HepG2 (cell line): ENCODE data around the gene ADIPOR1. TPM values are rescaled to one million over a fixed set of nuclear protein-coding genes. Genes with fewer than 3 reads are reported as not detected.

Source experiments
- FOSL1 ChIP-seq: sonication (generic); formaldehyde crosslinking; IDR thresholded peaks from 2 replicates; pipeline ENCODE4 v1.9.0; 2021; ENCODE audit warnings: missing genetic modification reagents, borderline replicate concordance
- NCOA5 ChIP-seq: sonication (generic); formaldehyde crosslinking; IDR thresholded peaks from 2 replicates; pipeline ENCODE4 v1.4.0; 2020; ENCODE audit warnings: missing genetic modification reagents
- RBM22 ChIP-seq: fragments of 200-400 bp; formaldehyde crosslinking; optimal IDR thresholded peaks from 2 replicates; pipeline ENCODE3; 2017; ENCODE audit warnings: mild to moderate bottlenecking, low read length, moderate library complexity
- RELA ChIP-seq: sonication (generic); formaldehyde crosslinking; IDR thresholded peaks from 2 replicates; pipeline ENCODE4 v1.4.0; 2020; ENCODE audit warnings: missing genetic modification reagents
- SNAI1 ChIP-seq: sonication (generic); formaldehyde crosslinking; IDR thresholded peaks from 2 replicates; pipeline ENCODE4 v1.5.0; 2020; ENCODE audit warnings: mild to moderate bottlenecking, missing genetic modification reagents, borderline replicate concordance
- SNAPC5 ChIP-seq: sonication (generic); formaldehyde crosslinking; IDR thresholded peaks from 2 replicates; pipeline ENCODE4 v1.8.1; 2023; ENCODE audit warnings: mild to moderate bottlenecking, missing genetic modification reagents, borderline replicate concordance
- SRSF1 ChIP-seq: fragments of 200-400 bp; formaldehyde crosslinking; optimal IDR thresholded peaks from 2 replicates; pipeline ENCODE3; 2017; ENCODE audit warnings: mild to moderate bottlenecking, low read depth, low read length, moderate library complexity
- TCF7 ChIP-seq: sonication (generic); IDR thresholded peaks from 2 replicates; pipeline ENCODE4 v1.6.1; 2016; ENCODE audit warnings: antibody characterized with exemption, low read depth
- ZBTB44 ChIP-seq: sonication (generic); formaldehyde crosslinking; IDR thresholded peaks from 2 replicates; pipeline ENCODE4 v1.4.0; 2020; ENCODE audit warnings: missing genetic modification reagents
- ZNF407 ChIP-seq: sonication (generic); formaldehyde crosslinking; IDR thresholded peaks from one replicate; pipeline ENCODE4 v1.5.1; 2020; ENCODE audit warnings: mild to moderate bottlenecking, missing genetic modification reagents; ENCODE audit errors: not compliant biosample characterization
- ZNF460 ChIP-seq: sonication (generic); formaldehyde crosslinking; IDR thresholded peaks from 2 replicates; pipeline ENCODE4 v1.5.1; 2020; ENCODE audit warnings: missing genetic modification reagents, mild to moderate bottlenecking, borderline replicate concordance
- ZNF710 ChIP-seq: sonication (generic); formaldehyde crosslinking; IDR thresholded peaks from 2 replicates; pipeline ENCODE4 v1.5.0; 2020; ENCODE audit warnings: mild to moderate bottlenecking, missing genetic modification reagents, borderline replicate concordance
- polyA plus RNA-seq, 8 experiments: library from polyadenylated mRNA; depleted of rRNA in 3 of 8; stranded (reverse) in 7 of 8; unstranded in 1 of 8; fragments of >200 nt; fragmentation: Illumina TruSeq in 4 of 8; extraction: Trizol in 4 of 8; gene quantifications; 2 replicates each; pipeline versions ENCODE4 v1.2.1 to v1.2.3, GENCODE V29; 2011 to 2016; ENCODE audit warnings: low read depth in 4 of 8, missing spikeins in 1 of 8, mixed read lengths in 1 of 8; ENCODE audit not compliant: insufficient read depth in 1 of 8
- total RNA-seq, 5 experiments: library from RNA; depleted of rRNA; stranded (reverse); fragments of >200 nt; fragmentation: Illumina TruSeq; extraction: Trizol; gene quantifications; 2 replicates each; pipeline ENCODE4 v1.2.3, GENCODE V29; 2016; ENCODE audit warnings: low read depth in 1 of 5
- TF ChIP-seq, protein P1 (sequence below): IDR thresholded peaks from 2 replicates; pipeline ENCODE4 v1.6.1; 2012; ENCODE audit warnings: inconsistent platforms
- TF ChIP-seq, protein P2 (sequence below): sonication (generic); formaldehyde crosslinking; IDR thresholded peaks from 2 replicates; pipeline ENCODE4 v1.8.1; 2022; ENCODE audit warnings: mild to moderate bottlenecking, missing genetic modification reagents

Gene ADIPOR1
- total and polyA plus RNA-seq, 2 of the 13 experiments (the other 11 are each of a cell fraction or from before 2014, with no cell fraction given), result 60.0 to 141 TPM

DNA sequence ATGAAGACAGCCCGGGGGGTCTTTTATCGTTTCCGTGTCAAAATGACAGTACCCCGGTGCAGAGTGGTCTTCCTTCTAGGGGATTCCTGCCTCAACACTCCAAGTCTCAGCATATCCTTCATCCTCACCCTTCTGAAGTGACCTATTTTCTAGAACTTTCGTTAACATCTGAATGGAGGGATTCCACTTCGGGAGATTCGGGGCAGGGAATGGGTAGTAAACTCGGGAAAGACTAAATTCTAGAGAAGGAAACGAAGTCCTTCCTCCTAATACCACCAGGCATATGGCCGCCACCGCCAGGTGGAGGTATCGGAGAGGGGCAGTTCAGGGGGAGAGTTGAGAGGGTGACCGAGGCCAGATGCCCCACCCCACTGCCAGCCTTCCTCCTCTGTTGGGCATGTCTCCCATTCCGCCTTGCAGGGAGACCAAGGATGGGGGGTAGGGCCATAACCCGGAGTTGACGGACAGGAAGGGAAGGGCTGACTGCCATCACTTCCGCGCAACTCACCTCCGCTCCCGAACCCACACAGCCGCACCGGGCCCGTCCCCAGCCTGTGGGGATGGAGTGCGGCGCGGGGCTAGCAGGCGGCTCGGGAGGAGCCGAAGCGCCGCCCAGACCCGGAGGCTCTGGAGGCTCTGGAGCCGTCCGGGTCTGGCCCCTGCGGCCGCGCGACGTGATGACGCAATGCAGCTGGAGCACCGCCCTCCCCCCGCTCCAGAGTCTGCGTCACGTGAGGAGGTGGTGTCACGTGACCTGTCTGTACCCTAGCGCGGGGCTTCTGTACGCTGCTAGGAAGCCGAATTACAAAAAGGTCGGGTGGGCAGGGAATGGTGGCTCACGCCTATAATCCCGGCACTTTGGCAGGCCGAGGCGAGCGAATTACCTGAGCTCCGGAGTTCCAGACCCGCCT lies 31.3 kb downstream of the ADIPOR1 start, which contains the start of gene KLHL12 (continued):
- TF ChIP-seq, protein P1, sequence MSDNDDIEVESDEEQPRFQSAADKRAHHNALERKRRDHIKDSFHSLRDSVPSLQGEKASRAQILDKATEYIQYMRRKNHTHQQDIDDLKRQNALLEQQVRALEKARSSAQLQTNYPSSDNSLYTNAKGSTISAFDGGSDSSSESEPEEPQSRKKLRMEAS, result peak; percentile 85
- TF ChIP-seq ZNF407 (CRISPR knock-in tag), result no peak
- no peak for TF ChIP-seq FOSL1
- peak; percentile 31 for TF ChIP-seq SRSF1
- TF ChIP-seq RELA (CRISPR knock-in tag), result peak; percentile 48; the same call in 1 of the 2 replicates
- TF ChIP-seq NCOA5 (CRISPR knock-in tag), result no peak
- TF ChIP-seq ZNF710 (CRISPR knock-in tag), result no peak; the same call in 1 of the 2 replicates
- TF ChIP-seq SNAI1 (CRISPR knock-in tag), result 0 out of 2 replicates have a peak, but pooled peaks have one; percentile 38
- TF ChIP-seq, protein P2, sequence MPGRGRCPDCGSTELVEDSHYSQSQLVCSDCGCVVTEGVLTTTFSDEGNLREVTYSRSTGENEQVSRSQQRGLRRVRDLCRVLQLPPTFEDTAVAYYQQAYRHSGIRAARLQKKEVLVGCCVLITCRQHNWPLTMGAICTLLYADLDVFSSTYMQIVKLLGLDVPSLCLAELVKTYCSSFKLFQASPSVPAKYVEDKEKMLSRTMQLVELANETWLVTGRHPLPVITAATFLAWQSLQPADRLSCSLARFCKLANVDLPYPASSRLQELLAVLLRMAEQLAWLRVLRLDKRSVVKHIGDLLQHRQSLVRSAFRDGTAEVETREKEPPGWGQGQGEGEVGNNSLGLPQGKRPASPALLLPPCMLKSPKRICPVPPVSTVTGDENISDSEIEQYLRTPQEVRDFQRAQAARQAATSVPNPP (CRISPR knock-in tag), result 0 out of 2 replicates have a peak, but pooled peaks have one; percentile 43
- TF ChIP-seq ZNF460, result peak; percentile 20; the same call in 1 of the 2 replicates
- no peak for TF ChIP-seq SNAPC5 (CRISPR knock-in tag)
- TF ChIP-seq TCF7, result no peak
- peak; percentile 64; the same call in 1 of the 2 replicates for TF ChIP-seq ZBTB44 (CRISPR knock-in tag)
- TF ChIP-seq RBM22, result peak; percentile 35
